Measurements from ENCODE around the gene LRRC38.

The LRRC38 gene

GRCh38 chr1:13516606-13517005 is 2.8 kb upstream of the LRRC38 start:
- no peak for DNase-seq

GRCh38 chr1:13514821-13515220 is 1.0 kb upstream of the LRRC38 start:
- no peak for DNase-seq

GRCh38 chr1:13513063-13513894 is 524 bp downstream of the LRRC38 start:
- DNase-seq, result no peak

GRCh38 chr1:13512472-13512871 is 1.3 kb downstream of the LRRC38 start:
- DNase-seq, result no peak

GRCh38 chr1:13510499-13510898 is 3.3 kb downstream of the LRRC38 start:
- no peak for DNase-seq

- DNase-seq, result no peak
These were observed 6.7 kb downstream of the LRRC38 start for GRCh38 chr1:13507075-13507474.

- DNase-seq, result no peak
These were observed 8.8 kb downstream of the LRRC38 start for GRCh38 chr1:13505020-13505419.

GRCh38 chr1:13500806-13501205 is 13.0 kb downstream of the LRRC38 start:
- no peak for DNase-seq

- DNase-seq, result no peak
These were observed 14.4 kb downstream of the LRRC38 start for GRCh38 chr1:13499422-13499821.

GRCh38 chr1:13498553-13498952 is 15.2 kb downstream of the LRRC38 start:
- no peak for DNase-seq

GRCh38 chr1:13495186-13495585 is 18.6 kb downstream of the LRRC38 start:
- DNase-seq, result no peak

GRCh38 chr1:13494712-13495111 is 19.1 kb downstream of the LRRC38 start:
- no peak for DNase-seq

GRCh38 chr1:13494025-13494424 is 19.8 kb downstream of the LRRC38 start:
- no peak for DNase-seq

GRCh38 chr1:13492711-13493110 is 21.1 kb downstream of the LRRC38 start:
- DNase-seq, result no peak

GRCh38 chr1:13487957-13488356 is 25.8 kb downstream of the LRRC38 start:
- no peak for DNase-seq

- no peak for DNase-seq
These were observed 26.5 kb downstream of the LRRC38 start for GRCh38 chr1:13487143-13487868.

- no peak for DNase-seq
These were observed 29.9 kb downstream of the LRRC38 start for GRCh38 chr1:13483946-13484345.

- DNase-seq, result no peak
These were observed 31.2 kb downstream of the LRRC38 start for GRCh38 chr1:13482600-13482999.

- no peak for DNase-seq
These were observed 34.5 kb downstream of the LRRC38 start for GRCh38 chr1:13479171-13479856.

GRCh38 chr1:13478692-13479091 is 35.1 kb downstream of the LRRC38 start:
- no peak for DNase-seq

GRCh38 chr1:13469343-13469742 is 44.5 kb downstream of the LRRC38 start:
- no peak for DNase-seq

- DNase-seq, result no peak
These were observed 48.3 kb downstream of the LRRC38 start for GRCh38 chr1:13465515-13465914.

- DNase-seq, result no peak
These were observed 51.1 kb downstream of the LRRC38 start for GRCh38 chr1:13462682-13463081.

GRCh38 chr1:13461977-13462376 is 51.8 kb downstream of the LRRC38 start:
- no peak for DNase-seq

All from fibroblast of skin of right quadriceps (primary cell).